Caki2 (cell line): ENCODE data around the gene PPP1R13B. TPM values are rescaled to one million over a fixed set of nuclear protein-coding genes. Genes with fewer than 3 reads are reported as not detected.
"Not testable (repeated sequence)": the region's sequence is repeated elsewhere in the genome, so short reads cannot be mapped to it uniquely, and the experiment has no call there.

Experiments used
- DNase-seq: peaks from one replicate; pipeline ENCODE4 v3.0.0-alpha.2; 2015; ENCODE audit warnings: low read depth
- in situ Hi-C: cut with HindIII; loops from 2 replicates; pipeline ENCODE4 v1.10.0; 2016; ENCODE audit warnings: low sequenced_read_pairs, low pct_unique_long_range_greater_than_20kb, mixed read lengths
- total RNA-seq: library from RNA; depleted of rRNA; stranded (reverse); fragments of >200 nt; shearing (Covaris generic); gene quantifications from 2 replicates; pipeline ENCODE4 v1.2.3, GENCODE V29; 2014; ENCODE audit warnings: low replicate concordance

The PPP1R13B gene
- total RNA-seq, 1 experiment from 2014 or later: 2.5 TPM

- in situ Hi-C loops: no loop called here
- DNase-seq: no peak
These were observed 30.4 kb downstream of the PPP1R13B start for GRCh38 chr14:103816991-103817390.

GRCh38 chr14:103815253-103815652 is 32.1 kb downstream of the PPP1R13B start:
- DNase-seq: no peak
- in situ Hi-C loops: no loop called here

- in situ Hi-C loops: no loop called here
- DNase-seq: no peak
These were observed 36.2 kb downstream of the PPP1R13B start for GRCh38 chr14:103811189-103811588.

GRCh38 chr14:103808403-103809001 is 38.9 kb downstream of the PPP1R13B start:
- in situ Hi-C loops: no loop called here
- peak; percentile 31 for DNase-seq

DNA sequence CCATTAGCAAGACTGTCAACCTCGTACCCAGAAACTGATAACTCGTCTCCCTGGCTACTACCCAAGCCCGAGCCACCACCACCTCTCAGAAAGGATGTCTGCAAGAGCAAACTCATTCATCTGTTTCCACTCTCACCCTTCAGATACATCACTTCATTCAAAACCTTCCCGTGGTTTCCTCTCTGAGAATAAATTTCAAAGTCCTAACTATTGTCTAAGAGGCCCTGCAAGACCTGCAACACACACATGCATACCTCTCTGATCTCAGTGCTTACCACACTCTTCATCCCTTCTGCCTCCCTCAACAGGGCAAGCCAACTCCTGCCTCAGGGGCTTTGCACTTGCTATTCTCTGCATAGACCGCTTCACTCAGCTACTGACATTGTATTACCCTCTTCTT is 40.6 kb downstream of the PPP1R13B start:
- in situ Hi-C loops: no loop called here
- DNase-seq: no peak

GRCh38 chr14:103805708-103806107 is 41.7 kb downstream of the PPP1R13B start:
- DNase-seq: no peak
- in situ Hi-C loops: no loop called here

GRCh38 chr14:103803661-103804060 is 43.7 kb downstream of the PPP1R13B start:
- in situ Hi-C loops: no loop called here
- no peak for DNase-seq

- DNase-seq: no peak
- in situ Hi-C loops: no loop called here
These were observed 45.0 kb downstream of the PPP1R13B start for GRCh38 chr14:103802356-103802755.

GRCh38 chr14:103801459-103801858 is 45.9 kb downstream of the PPP1R13B start:
- peak; percentile 26 for DNase-seq
- in situ Hi-C loops: no loop called here

- in situ Hi-C loops: not testable (repeated sequence)
These were observed 54.2 kb downstream of the PPP1R13B start for GRCh38 chr14:103793192-103793591.

GRCh38 chr14:103788086-103788485 is 59.3 kb downstream of the PPP1R13B start:
- in situ Hi-C loops: no loop called here
- DNase-seq: no peak

More at GRCh38 chr14:103793192-103793591, 54.2 kb downstream of the PPP1R13B start:
- DNase-seq: not testable (repeated sequence)

- DNase-seq: no peak
- in situ Hi-C loops: no loop called here
These were observed 65.0 kb downstream of the PPP1R13B start for GRCh38 chr14:103782376-103782775.

DNA sequence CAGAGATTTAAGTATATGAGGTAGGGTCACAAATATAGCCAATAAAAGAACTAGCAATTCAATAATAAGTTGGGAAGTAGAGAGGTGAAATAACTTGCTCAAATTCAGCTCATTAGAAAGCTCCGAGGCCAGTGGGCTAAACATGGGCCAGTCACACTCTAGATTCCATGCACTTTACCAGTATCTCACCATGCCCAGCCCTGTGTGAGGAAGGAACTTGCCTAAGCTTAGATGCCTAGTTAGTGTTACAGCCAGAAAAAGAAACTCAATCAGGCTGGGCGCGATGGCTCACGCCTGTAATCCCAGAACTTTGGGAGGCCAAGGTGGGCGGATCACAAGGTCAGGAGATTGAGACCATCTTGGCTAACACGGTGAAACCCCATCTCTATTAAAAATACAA is 71.1 kb downstream of the PPP1R13B start:
- in situ Hi-C loops, DNase-seq: not testable (repeated sequence)

DNA sequence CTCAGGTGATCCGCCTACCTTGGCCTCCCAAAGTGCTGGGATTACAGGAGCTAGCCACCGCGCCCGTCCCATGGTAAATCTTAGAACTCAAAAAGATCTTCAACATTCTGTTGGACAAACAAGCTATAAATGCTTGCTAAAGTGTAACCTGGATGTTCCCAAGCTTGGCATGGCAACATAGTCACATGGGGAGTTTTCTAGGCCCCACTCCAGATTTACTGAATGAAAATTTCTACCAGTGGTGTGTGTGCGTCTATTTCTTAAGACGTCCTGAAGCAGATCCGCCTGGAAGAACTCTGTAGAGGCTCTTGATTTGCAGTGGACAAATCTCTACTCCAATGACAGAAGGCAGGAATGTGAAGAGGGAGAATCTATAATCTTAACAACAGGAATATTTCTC is 71.9 kb downstream of the PPP1R13B start:
- DNase-seq: no peak
- in situ Hi-C loops: no loop called here

- in situ Hi-C loops: no loop called here
- no peak for DNase-seq
These were observed 73.9 kb downstream of the PPP1R13B start for GRCh38 chr14:103773521-103773920.

DNA sequence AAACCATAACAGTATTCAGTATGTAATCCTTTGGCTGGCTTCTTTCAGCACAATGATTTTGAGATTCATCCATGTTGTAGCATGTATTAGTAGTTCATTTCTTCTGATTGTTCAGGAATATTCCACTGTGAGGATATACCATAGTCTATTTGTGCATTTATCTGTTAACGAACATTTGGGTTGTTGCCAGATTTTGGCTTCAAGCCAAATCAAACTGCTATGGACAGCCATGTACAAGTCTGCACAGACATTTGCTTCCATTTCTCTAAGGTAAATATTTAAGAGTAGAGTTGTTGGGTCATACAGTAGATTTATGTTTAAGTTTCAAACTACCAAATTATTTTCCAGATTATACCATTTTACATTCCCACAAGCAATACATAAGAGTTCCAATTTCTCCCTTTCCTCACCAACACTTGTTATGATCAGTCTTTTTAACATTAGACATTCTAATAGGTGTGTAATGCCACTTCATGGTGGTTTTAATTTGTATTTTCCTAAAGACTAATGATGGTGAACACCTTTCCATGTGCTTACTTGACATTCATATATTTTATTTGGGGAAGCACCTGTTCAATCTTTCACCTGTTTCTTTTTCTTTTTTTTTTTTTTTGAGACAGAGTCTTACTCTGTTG is 75.2 kb downstream of the PPP1R13B start:
- in situ Hi-C loops: no loop called here
- DNase-seq: no peak

DNA sequence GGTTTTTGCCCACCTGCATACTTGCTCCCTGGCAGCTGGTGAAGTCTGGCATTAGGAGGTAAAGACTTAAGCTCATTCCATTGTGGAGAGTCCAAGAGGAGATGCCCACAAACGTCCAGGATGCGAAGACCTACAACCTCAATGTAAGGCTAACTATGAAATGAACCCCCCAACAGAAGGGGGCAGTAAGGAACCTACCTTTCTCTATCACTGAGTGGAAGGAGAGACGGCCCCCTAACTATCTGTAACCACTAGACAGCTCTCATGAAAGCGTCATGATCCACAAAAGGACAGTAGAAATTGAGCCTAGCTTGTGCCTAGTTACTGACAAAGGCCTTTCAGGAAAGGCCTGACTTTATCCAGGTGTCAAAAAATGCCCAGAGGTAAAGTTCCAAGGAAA is 76.5 kb downstream of the PPP1R13B start:
- in situ Hi-C loops: no loop called here
- DNase-seq: no peak

DNA sequence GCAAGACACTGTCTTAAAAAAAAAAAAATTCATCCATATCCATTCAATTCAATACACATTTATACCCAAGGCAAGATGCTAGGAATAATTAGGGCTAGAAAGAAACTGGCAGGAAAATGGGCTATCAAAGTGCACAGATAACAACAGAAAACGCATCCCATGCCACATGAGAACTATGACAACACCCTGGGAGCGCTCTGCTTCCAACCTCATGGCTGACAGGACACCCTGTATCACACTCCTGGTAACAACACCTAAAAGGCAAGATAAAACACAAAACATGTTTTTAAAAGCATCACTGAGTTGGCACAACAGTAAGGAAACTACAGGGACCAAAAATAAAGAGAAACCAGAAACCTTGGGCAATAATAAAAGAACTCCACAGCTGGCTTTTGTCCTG is 76.9 kb downstream of the PPP1R13B start:
- no peak for DNase-seq
- in situ Hi-C loops: no loop called here

GRCh38 chr14:103767336-103767894 is 80.0 kb downstream of the PPP1R13B start:
- no peak for DNase-seq
- in situ Hi-C loops: no loop called here

GRCh38 chr14:103765526-103765925 is 81.8 kb downstream of the PPP1R13B start:
- DNase-seq: no peak
- in situ Hi-C loops: no loop called here
